NCI-H1436 treated with DMSO at 0.1 percent for 48 hours (cell line): ENCODE data around the gene FBLN5.

Experiments used
- DNase-seq: peaks from one replicate; lab custom pipeline; 2025; lab: John Stamatoyannopoulos, UW

Gene FBLN5

DNA sequence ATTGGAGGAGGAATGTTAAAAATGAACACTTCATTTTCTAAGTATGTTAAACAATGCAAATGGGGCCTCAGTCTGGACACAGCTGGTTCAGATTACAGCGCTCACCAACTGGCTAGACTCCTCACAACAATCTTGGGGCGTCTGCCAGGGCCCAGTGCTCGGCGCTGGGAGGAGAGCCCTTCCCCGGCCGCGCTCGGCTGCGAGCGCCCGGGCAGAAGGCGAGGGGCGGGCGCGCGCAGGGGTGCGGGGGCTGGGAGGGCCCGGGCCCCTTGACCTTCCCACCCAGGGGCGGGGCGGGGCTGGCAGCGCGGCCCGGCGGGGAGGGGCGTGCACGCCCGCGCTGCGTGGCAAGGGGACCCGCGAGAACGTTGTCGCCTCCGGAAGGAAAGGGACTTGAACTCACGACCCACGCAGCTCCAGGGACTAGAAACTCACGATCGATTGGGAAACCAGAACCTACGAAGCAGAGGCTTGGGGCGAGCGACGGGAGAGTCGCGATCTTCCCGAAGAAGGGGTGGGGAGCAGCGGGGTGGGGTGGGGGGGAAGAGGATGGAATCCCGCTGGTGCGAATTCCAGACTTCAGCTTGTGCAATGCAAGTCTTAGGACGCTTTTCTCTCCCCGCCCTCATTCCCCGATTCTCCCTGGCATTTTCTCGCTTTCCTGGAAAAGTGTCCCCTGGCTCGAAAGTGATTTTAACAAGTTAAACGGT, at the start of gene FBLN5:
Gene FBLN5, minus strand, starts transcription at position 220 of the 710 bp plus-strand sequence. CDS start 465 bp downstream, outside the sequence.
- no peak for DNase-seq

GRCh38 chr14:91996948-91997371, 49.5 kb upstream of the FBLN5 start:
- peak; percentile 77 for DNase-seq

- no peak for DNase-seq
These were observed 39.7 kb upstream of the FBLN5 start for GRCh38 chr14:91987192-91987591.

DNA sequence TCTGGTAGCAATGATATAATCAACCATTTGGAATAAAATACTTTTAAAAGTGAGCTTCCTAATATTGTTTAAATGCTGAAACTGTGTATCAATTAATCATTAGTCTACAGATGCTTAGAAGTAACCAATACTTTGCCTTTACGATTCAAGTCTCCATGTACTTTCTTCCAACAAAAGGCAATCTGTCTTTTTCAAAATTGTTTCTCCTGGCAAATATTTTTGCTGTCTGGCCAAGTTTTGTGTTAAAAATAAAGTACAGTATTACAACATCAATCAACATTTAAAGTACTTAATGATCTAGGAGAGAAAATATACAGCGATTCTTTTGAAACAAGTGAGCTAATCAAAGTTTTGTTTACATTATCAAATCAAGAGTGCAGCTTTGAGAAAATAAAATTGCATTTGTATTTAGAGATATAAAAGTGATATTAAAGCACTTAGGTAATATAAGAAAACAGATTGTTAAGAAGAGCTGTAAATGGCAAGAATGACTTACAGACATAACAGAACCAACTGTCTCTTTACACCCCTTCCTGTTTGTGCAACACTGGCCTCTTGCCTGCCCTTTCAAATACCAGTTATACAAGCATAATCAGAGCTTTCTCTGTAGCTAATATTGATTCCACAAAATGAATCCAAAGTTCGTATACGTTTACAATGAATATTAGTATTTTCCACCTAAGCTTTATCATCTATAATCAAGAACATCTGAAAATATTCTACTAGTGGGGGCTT, 38.2 kb upstream of the FBLN5 start:
- no peak for DNase-seq

- DNase-seq, result no peak
These were observed 37.5 kb upstream of the FBLN5 start for GRCh38 chr14:91985008-91985407.

- DNase-seq, result no peak
These were observed 36.1 kb upstream of the FBLN5 start for GRCh38 chr14:91983588-91983987.

DNA sequence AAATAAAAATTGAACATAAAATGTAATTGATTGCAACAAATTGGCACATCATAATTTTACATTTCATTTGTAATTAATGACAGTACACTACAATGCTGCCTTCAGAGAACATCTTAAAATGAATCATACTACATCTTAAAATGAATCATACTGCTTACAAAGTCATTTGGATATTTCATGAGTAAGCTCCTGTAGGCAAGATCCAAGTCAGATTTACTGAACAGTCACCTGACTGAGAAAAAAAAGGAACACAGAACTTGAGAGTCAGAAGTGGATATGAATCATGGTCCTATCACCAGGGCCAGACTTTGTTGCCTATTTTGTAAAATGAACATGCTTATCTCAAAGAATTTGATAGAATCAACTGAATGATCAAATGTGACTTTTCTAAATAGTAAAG, 32.7 kb upstream of the FBLN5 start:
- DNase-seq, result no peak

DNA sequence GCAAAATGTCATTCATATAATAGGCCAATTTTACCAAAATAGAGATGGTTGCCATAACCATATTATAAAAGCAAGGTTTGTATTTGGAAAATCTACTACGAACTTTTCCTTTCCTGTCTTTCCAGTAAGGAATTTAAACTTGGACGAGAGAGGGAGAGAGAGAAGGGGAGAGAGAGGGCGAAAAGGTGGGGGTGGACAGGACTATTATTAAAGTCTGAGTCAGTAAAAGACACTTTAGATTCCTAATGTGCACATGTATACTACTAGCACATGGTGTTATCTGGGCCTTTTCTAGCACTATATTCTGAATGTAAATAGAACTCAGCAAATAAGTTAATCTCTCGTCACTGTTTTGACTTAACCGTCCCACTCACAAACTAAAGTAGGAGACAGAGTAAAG, 30.4 kb upstream of the FBLN5 start:
- DNase-seq, result no peak

- no peak for DNase-seq
These were observed 28.3 kb upstream of the FBLN5 start for GRCh38 chr14:91975763-91976162.

DNA sequence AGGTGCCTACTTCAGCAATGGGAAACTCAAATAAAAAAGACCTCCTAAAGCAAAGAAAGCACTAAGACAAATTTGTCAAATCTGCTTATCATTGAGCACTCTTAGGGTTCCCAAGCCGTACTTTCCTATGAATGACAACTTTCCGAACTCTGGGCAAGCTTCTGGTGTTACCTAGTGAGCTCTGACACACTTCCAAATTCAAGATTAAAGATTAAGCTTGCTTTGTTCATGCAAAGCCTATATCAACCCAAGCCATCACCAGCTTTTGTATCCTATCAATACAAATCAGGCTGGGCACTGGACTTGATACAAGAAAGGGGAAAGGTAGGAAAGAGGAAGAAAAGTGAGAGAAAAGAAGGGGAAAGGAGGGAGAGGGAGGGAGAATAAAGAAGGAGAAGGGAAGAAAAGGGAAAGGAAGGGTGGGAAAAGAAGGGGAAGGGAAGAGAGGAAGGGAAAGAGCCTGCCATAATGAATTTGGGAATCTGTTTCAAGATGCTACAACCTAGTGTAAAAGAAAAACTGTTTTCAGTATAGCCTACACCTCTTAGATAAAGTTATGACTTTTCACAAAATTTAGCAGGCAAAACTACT, 23.8 kb upstream of the FBLN5 start:
- no peak for DNase-seq

GRCh38 chr14:91968280-91968679, 20.8 kb upstream of the FBLN5 start:
- DNase-seq, result no peak

DNA sequence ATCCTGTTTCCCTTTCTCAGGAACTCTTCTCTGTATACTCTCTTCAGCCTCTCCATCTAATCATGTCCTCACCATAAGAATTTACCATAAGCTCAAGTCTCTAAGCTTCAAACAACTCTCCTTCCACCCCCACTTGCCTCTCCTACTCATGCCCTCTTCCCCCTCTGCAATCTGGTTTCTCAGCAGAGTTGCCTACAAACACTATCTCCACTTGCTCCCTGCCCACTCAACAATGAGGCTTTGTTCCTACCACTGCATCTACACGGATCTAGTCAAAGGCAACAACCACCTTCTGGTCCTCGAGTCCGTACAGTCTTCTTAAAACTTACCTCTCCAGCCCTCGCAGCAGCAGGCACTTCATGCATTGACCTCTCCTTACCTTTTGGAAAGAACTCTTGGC, 17.2 kb upstream of the FBLN5 start:
- no peak for DNase-seq

DNA sequence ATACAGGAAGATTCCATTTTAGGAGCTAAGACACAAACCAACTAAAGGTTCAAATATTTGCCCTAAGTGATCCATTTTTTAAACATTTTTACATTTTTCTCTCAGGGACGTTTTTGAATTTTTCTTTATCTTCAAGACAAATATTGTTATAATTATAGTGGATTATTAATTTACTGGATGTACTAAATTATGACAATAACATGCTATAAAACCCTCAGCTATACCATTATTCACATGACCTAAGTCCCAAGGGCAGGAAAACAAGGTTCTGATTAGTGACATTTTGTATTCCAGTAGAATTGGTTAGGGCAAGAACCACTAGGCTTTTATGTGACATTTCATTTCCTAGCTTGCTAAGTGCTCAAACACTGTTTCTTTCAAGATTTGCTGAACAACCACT, 16.5 kb upstream of the FBLN5 start:
- no peak for DNase-seq

- DNase-seq, result no peak
These were observed 16.0 kb upstream of the FBLN5 start for GRCh38 chr14:91963465-91963864.

- DNase-seq, result no peak
These were observed 14.1 kb upstream of the FBLN5 start for GRCh38 chr14:91961297-91962220.

GRCh38 chr14:91957876-91958313, 10.4 kb upstream of the FBLN5 start:
- DNase-seq, result no peak

GRCh38 chr14:91956616-91957015, 9.1 kb upstream of the FBLN5 start:
- no peak for DNase-seq

DNA sequence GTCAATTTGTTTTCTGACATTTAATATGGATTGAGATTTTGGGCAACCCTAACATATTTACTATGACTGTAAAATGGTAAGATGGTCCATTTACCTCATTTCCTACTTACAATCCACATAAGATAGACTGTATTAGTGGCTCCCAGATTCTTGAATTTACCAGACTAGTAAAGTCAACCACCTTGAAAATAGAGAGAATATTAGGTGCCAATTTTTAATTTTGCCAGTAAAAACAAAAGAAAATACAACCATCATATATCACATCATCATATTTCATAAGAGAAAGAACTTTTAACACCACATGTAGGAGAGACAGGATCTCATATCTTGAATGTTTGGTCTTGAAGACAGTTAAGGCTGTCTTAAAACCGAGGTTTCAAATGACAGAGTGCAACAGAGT, 7.7 kb upstream of the FBLN5 start:
- DNase-seq, result no peak

- no peak for DNase-seq
These were observed 5.9 kb upstream of the FBLN5 start for GRCh38 chr14:91953170-91953985.

- no peak for DNase-seq
These were observed 646 bp downstream of the FBLN5 start for GRCh38 chr14:91946622-91947474.
